GM23248 (cell line): ENCODE data around the gene ZMIZ1. TPM values are rescaled to one million over a fixed set of nuclear protein-coding genes. Genes with fewer than 3 reads are reported as not detected.

ENCODE experiments used
- DNase-seq: peaks from one replicate; pipeline ENCODE4 v3.0.0-alpha.2; 2015
- H2AFZ ChIP-seq: fragments of 200-600 bp; sonication (generic); 2 replicates; pipeline ENCODE4 v1.6.1; 2016; ENCODE audit warnings: antibody characterized with exemption
- H3F3A ChIP-seq: fragments of 200-600 bp; sonication (generic); 2 replicates; pipeline ENCODE4 v1.6.1; 2016; ENCODE audit warnings: mild to moderate bottlenecking, antibody characterized with exemption, mixed run types; ENCODE audit not compliant: insufficient read depth
- H3K27ac ChIP-seq: fragments of 200-600 bp; sonication (generic); 2 replicates; pipeline ENCODE4 v1.5.1; 2016; ENCODE audit warnings: mild to moderate bottlenecking
- H3K27me3 ChIP-seq: fragments of 200-600 bp; sonication (generic); replicated peaks from 2 replicates; pipeline ENCODE4 v1.6.1; 2016; ENCODE audit warnings: mild to moderate bottlenecking; ENCODE audit not compliant: insufficient read depth
- H3K36me3 ChIP-seq: fragments of 200-600 bp; sonication (generic); 2 replicates; pipeline ENCODE4 v1.6.1; 2016; ENCODE audit warnings: low read depth, mild to moderate bottlenecking
- H3K4me1 ChIP-seq: fragments of 200-600 bp; sonication (generic); 2 replicates; pipeline ENCODE4 v1.6.1; 2016; ENCODE audit warnings: mild to moderate bottlenecking; ENCODE audit not compliant: insufficient read depth
- H3K4me2 ChIP-seq: fragments of 200-600 bp; sonication (generic); one replicate; pipeline ENCODE4 v1.6.1; 2016; ENCODE audit warnings: mild to moderate bottlenecking; ENCODE audit not compliant: unreplicated experiment
- H3K4me3 ChIP-seq: fragments of 200-600 bp; sonication (generic); 2 replicates; pipeline ENCODE4 v1.5.1; 2016; ENCODE audit warnings: mild to moderate bottlenecking
- H3K79me2 ChIP-seq: fragments of 200-600 bp; sonication (generic); 2 replicates; pipeline ENCODE4 v1.6.1; 2016; ENCODE audit warnings: mild to moderate bottlenecking; ENCODE audit not compliant: insufficient read depth
- H3K9ac ChIP-seq: fragments of 200-600 bp; sonication (generic); 2 replicates; pipeline ENCODE4 v1.6.1; 2016; ENCODE audit warnings: mild to moderate bottlenecking
- H3K9me2 ChIP-seq: fragments of 200-600 bp; sonication (generic); 2 replicates; pipeline ENCODE4 v1.6.1; 2016; ENCODE audit warnings: mixed run types, mild to moderate bottlenecking, moderate library complexity; ENCODE audit not compliant: insufficient read depth
- H3K9me3 ChIP-seq: fragments of 200-600 bp; sonication (generic); one replicate; pipeline ENCODE4 v1.6.1; 2017; ENCODE audit warnings: low read depth
- H4K20me1 ChIP-seq: fragments of 200-600 bp; sonication (generic); 2 replicates; pipeline ENCODE4 v1.6.0; 2016; ENCODE audit not compliant: insufficient read depth
- EZH2 ChIP-seq: fragments of 200-600 bp; sonication (generic); IDR thresholded peaks from 2 replicates; pipeline ENCODE4 v1.6.1; 2018; ENCODE audit warnings: antibody characterized with exemption, mild to moderate bottlenecking; ENCODE audit not compliant: insufficient read depth, poor library complexity, severe bottlenecking
- EZH2phosphoT487 ChIP-seq: fragments of 200-600 bp; sonication (generic); IDR thresholded peaks from 2 replicates; pipeline ENCODE4 v1.6.1; 2018; ENCODE audit warnings: antibody characterized with exemption, moderate library complexity, mild to moderate bottlenecking, low read depth; ENCODE audit not compliant: insufficient read depth
- WGBS, 2 experiments: methylation state at CpG; one replicate each; pipeline ENCODE4 v1.1.6; 2015 to 2017; ENCODE audit warnings: low lambda C conversion rate in 2 of 2, low coverage in 1 of 2; ENCODE audit errors: missing lambda C conversion rate in 2 of 2; 5-methylcytosine and 5-hydroxymethylcytosine counted together
- in situ Hi-C: fragments of 300-500 bp; cut with MboI; formaldehyde crosslinking; loops from 2 replicates; pipeline ENCODE4 v1.15.0; 2020
- polyA plus RNA-seq: library from polyadenylated mRNA; unstranded; fragments of >200 nt; fragmentation: Nextera tagmentation; extraction: Ambion mirVana; gene quantifications from 2 replicates; pipeline ENCODE4 v1.2.1, GENCODE V29; 2016
- total RNA-seq: library from RNA; depleted of rRNA; stranded (reverse); fragments of >200 nt; shearing (Covaris generic); gene quantifications from 2 replicates; pipeline ENCODE4 v1.2.3, GENCODE V29; 2014

Gene ZMIZ1
- total and polyA plus RNA-seq, 2 experiments from 2014 or later, result 21.9 to 28.4 TPM

GRCh38 chr10:79304479-79305087 lies 235.8 kb downstream of the ZMIZ1 start:
- 62 to 70% methylated on average over 6 of the region's 6 CpGs for WGBS, 2 experiments
- Histone ChIP-seq H3K9ac (no peak overlapping the region), H3F3A (peaks cover 19% of the 10 kb centered on the region), H3K9me2 (no peaks in the 10 kb centered on the region), H3K79me2 (no peaks in the 10 kb centered on the region; the same call in 1 of the 2 replicates), H3K4me2 (no peak overlapping the region), H3K4me3 (no peak overlapping the region), H2AFZ (no peak overlapping the region), H3K27me3 (no peaks in the 10 kb centered on the region), H3K4me1 (peaks cover 9% of the 10 kb centered on the region), H4K20me1 (no peaks in the 10 kb centered on the region), H3K27ac (no peak overlapping the region), H3K9me3 (no peaks in the 10 kb centered on the region), H3K36me3 (peaks cover 27% of the 10 kb centered on the region)
- DNase-seq, result no peak
- in situ Hi-C loops, result no loop called here
- TF ChIP-seq EZH2 (no peak), EZH2phosphoT487 (no peak)

- 89 to 90% methylated on average over 8 of the region's 8 CpGs for WGBS, 2 experiments
- H3K36me3 ChIP-seq, result peaks cover 27% of the 10 kb centered on the region
These were observed 236.7 kb downstream of the ZMIZ1 start for GRCh38 chr10:79305515-79305914.

GRCh38 chr10:79305988-79306387 lies 237.2 kb downstream of the ZMIZ1 start:
- Histone ChIP-seq H2AFZ (no peak overlapping the region), H3K9ac (no peak overlapping the region), H3K9me2 (no peaks in the 10 kb centered on the region), H3K4me2 (no peak overlapping the region), H3K4me1 (no peaks in the 10 kb centered on the region), H3K36me3 (peaks cover 26% of the 10 kb centered on the region), H3K27ac (no peak overlapping the region), H3K79me2 (no peaks in the 10 kb centered on the region; the same call in 1 of the 2 replicates), H3K9me3 (no peaks in the 10 kb centered on the region), H4K20me1 (no peaks in the 10 kb centered on the region), H3K4me3 (no peak overlapping the region), H3F3A (0 out of 2 replicates have a peak, but pooled peaks cover 12% of the 10 kb centered on the region), H3K27me3 (no peaks in the 10 kb centered on the region)
- in situ Hi-C loops, result no loop called here
- WGBS, 2 experiments, result 74 to 96% methylated on average over 3 to 12 of the region's 15 CpGs
- TF ChIP-seq EZH2phosphoT487 (no peak), EZH2 (no peak)
- no peak for DNase-seq

More at GRCh38 chr10:79305515-79305914, 236.7 kb downstream of the ZMIZ1 start:
- no peaks in the 10 kb centered on the region for H4K20me1 ChIP-seq
- no peaks in the 10 kb centered on the region for H3K9me2 ChIP-seq
- H3K27me3 ChIP-seq, result no peaks in the 10 kb centered on the region
- no peak overlapping the region for H3K27ac ChIP-seq
- 0 out of 2 replicates have a peak, but pooled peaks cover 13% of the 10 kb centered on the region for H3F3A ChIP-seq
- no peak for DNase-seq
- no peaks in the 10 kb centered on the region for H3K9me3 ChIP-seq
- no peak overlapping the region for H3K4me3 ChIP-seq
- 0 out of 2 replicates have a peak, but pooled peaks cover under 1% of the 10 kb centered on the region for H3K4me1 ChIP-seq
- H3K4me2 ChIP-seq, result no peak overlapping the region
- TF ChIP-seq EZH2phosphoT487 (no peak), EZH2 (no peak)
- in situ Hi-C loops, result no loop called here
- no peak overlapping the region for H2AFZ ChIP-seq
- H3K9ac ChIP-seq, result no peak overlapping the region
- H3K79me2 ChIP-seq, result no peaks in the 10 kb centered on the region; the same call in 1 of the 2 replicates

GRCh38 chr10:79306644-79307220 lies 238.0 kb downstream of the ZMIZ1 start:
- H4K20me1 ChIP-seq, result no peaks in the 10 kb centered on the region
- no peak for DNase-seq
- no peaks in the 10 kb centered on the region for H3K27me3 ChIP-seq
- no peak overlapping the region for H3K9ac ChIP-seq
- H3F3A ChIP-seq, result 0 out of 2 replicates have a peak, but pooled peaks cover 4% of the 10 kb centered on the region
- H3K9me3 ChIP-seq, result no peaks in the 10 kb centered on the region
- WGBS, 2 experiments, result 98 to 100% methylated on average over 8 of the region's 8 CpGs
- no peaks in the 10 kb centered on the region for H3K4me1 ChIP-seq
- TF ChIP-seq EZH2, result no peak
- no peak for TF ChIP-seq EZH2phosphoT487
- no peaks in the 10 kb centered on the region for H3K9me2 ChIP-seq
- H3K4me2 ChIP-seq, result no peak overlapping the region
- in situ Hi-C loops, result no loop called here
- H3K27ac ChIP-seq, result no peak overlapping the region
- peaks cover 20% of the 10 kb centered on the region for H3K36me3 ChIP-seq
- no peak overlapping the region for H3K4me3 ChIP-seq
- H3K79me2 ChIP-seq, result no peaks in the 10 kb centered on the region; the same call in 1 of the 2 replicates
- H2AFZ ChIP-seq, result no peak overlapping the region
